Liver (tissue), 3 donors: ENCODE measurements around the gene B4GALT4.

Experiments used
- CTCF ChIP-seq: fragments of 150-350 bp; IDR thresholded peaks from 2 replicates; pipeline ENCODE4 v1.5.1; 2017; ENCODE audit warnings: improper control_type of control experiment, low read depth, low read length; ENCODE audit not compliant: missing input control
- FOXA1 ChIP-seq: IDR thresholded peaks from 2 replicates; pipeline ENCODE4 v1.6.1; 2016; ENCODE audit warnings: antibody characterized with exemption
- FOXA2 ChIP-seq: IDR thresholded peaks from 2 replicates; pipeline ENCODE4 v1.6.1; 2016; ENCODE audit warnings: antibody characterized with exemption
- GABPA ChIP-seq, 2 donors: IDR thresholded peaks in 1 of 2; conservative IDR thresholded peaks in 1 of 2; 2 replicates each; pipeline ENCODE4 v1.6.1; 2016; ENCODE audit warnings: antibody characterized with exemption in 2 of 2, mild to moderate bottlenecking in 1 of 2, moderate library complexity in 1 of 2
- MAX ChIP-seq: IDR thresholded peaks from 2 replicates; pipeline ENCODE4 v1.6.1; 2016; ENCODE audit warnings: antibody characterized with exemption
- RAD21 ChIP-seq, 2 donors: IDR thresholded peaks; 2 replicates each; pipeline ENCODE4 v1.6.1; 2016; ENCODE audit warnings: antibody characterized with exemption in 2 of 2, mild to moderate bottlenecking in 2 of 2
- RXRA ChIP-seq, 2 donors: IDR thresholded peaks; 2 replicates each; pipeline ENCODE4 v1.6.1; 2017 to 2018; ENCODE audit warnings: antibody characterized with exemption in 2 of 2, mild to moderate bottlenecking in 1 of 2
- SP1 ChIP-seq: IDR thresholded peaks from 2 replicates; pipeline ENCODE4 v1.6.1; 2018; ENCODE audit warnings: antibody characterized with exemption, mild to moderate bottlenecking
- TAF1 ChIP-seq: conservative IDR thresholded peaks from 2 replicates; pipeline ENCODE4 v1.6.1; 2016; ENCODE audit warnings: antibody characterized with exemption, mild to moderate bottlenecking
- YY1 ChIP-seq: IDR thresholded peaks from 2 replicates; pipeline ENCODE4 v1.6.1; 2016; ENCODE audit warnings: antibody characterized with exemption, mild to moderate bottlenecking
- ZBTB33 ChIP-seq: IDR thresholded peaks from 2 replicates; pipeline ENCODE4 v1.6.1; 2016; ENCODE audit warnings: antibody characterized with exemption
- donor health status: healthy.
- donor health status: healthy.

GRCh38 chr3:119170821-119171220 is 69.9 kb downstream of the B4GALT4 start:
- no peak for TF ChIP-seq CTCF
- TF ChIP-seq GABPA (IDR thresholded peaks at IDR 0.05 in 1 of 2, conservative IDR thresholded peaks at IDR 0.05 in 1 of 2) = no peak
- TF ChIP-seq TAF1 = no peak
- TF ChIP-seq MAX = no peak
- no peak for TF ChIP-seq SP1
- TF ChIP-seq ZBTB33 = no peak
- TF ChIP-seq FOXA1 = no peak
- no peak for TF ChIP-seq YY1
- no peak for TF ChIP-seq RXRA (IDR thresholded peaks at IDR 0.05)
- TF ChIP-seq RAD21 (IDR thresholded peaks at IDR 0.05) = no peak
- TF ChIP-seq FOXA2 = no peak
